Measurements from ENCODE around the gene CDK8.

The CDK8 gene

DNA sequence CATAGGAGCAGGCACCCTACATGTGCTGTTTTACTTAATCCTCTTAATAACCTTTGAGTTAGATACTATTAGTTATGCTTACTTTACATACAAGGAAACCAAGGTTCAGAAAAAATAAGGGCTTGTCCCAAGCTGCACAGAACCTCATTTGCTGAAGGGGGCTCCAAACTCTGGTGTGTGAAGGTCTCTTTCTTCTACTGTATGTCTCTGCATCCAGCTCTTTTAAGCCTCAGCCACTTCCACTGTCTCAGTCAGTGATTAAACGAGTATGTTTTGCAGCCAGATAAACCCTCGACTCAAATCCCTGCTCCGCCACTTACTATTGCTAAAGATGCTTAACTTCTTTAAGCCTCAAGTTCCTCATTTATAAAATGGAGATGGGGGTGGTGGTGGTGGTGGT lies 191.2 kb downstream of the CDK8 start:
- TF ChIP-seq CEBPB (IDR thresholded peaks at IDR 0.05) (no peak), EGR1 (IDR thresholded peaks at IDR 0.05) (no peak), YY1 (IDR thresholded peaks at IDR 0.05; ENCODE audit: low read depth) (no peak), FOXM1 (IDR thresholded peaks at IDR 0.05; ENCODE audit: borderline replicate concordance, low read depth) (no peak), ZBTB7A (IDR thresholded peaks at IDR 0.05; ENCODE audit: low read depth) (no peak), CREB1 (IDR thresholded peaks at IDR 0.05; ENCODE audit: low read depth) (no peak), TEAD4 (IDR thresholded peaks at IDR 0.05) (no peak), RAD21 (IDR thresholded peaks at IDR 0.05; ENCODE audit: low read depth) (no peak), TAF1 (IDR thresholded peaks at IDR 0.05; ENCODE audit: low read depth) (no peak), NFIC (IDR thresholded peaks at IDR 0.05) (no peak), EP300 (IDR thresholded peaks at IDR 0.05; ENCODE audit: borderline replicate concordance) (no peak)
- TF ChIP-seq, protein P1, sequence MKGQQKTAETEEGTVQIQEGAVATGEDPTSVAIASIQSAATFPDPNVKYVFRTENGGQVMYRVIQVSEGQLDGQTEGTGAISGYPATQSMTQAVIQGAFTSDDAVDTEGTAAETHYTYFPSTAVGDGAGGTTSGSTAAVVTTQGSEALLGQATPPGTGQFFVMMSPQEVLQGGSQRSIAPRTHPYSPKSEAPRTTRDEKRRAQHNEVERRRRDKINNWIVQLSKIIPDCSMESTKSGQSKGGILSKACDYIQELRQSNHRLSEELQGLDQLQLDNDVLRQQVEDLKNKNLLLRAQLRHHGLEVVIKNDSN (IDR thresholded peaks at IDR 0.05) = no peak
- TF ChIP-seq, protein P2, sequence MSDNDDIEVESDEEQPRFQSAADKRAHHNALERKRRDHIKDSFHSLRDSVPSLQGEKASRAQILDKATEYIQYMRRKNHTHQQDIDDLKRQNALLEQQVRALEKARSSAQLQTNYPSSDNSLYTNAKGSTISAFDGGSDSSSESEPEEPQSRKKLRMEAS (IDR thresholded peaks at IDR 0.05) = no peak

DNA sequence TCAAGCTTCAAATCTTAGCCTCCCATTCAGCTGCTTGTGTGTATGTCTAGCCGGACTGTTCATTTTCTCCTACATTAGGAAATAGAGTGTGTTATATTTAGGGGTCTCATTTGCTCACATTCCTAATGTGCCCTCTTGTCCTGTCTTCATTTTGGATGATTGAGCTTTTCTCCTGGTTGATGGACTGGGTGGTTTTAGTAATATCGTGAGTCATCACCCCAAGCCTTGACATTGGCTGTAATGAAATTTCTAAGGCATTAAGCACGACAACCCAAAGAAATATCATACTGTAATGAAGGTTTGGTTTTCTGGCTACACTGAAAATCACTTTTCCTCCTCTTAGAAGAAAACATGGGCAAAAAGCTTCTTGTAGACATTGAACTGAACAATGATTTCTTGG lies 192.8 kb downstream of the CDK8 start:
- TF ChIP-seq TAF1 (IDR thresholded peaks at IDR 0.05; ENCODE audit: low read depth) (no peak), CREB1 (IDR thresholded peaks at IDR 0.05; ENCODE audit: low read depth) (no peak), RAD21 (IDR thresholded peaks at IDR 0.05; ENCODE audit: low read depth) (no peak), TCF12 (IDR thresholded peaks at IDR 0.05; ENCODE audit: low read depth) (no peak), CEBPB (IDR thresholded peaks at IDR 0.05) (no peak)
- TF ChIP-seq, protein P2 (IDR thresholded peaks at IDR 0.05) = no peak

DNA sequence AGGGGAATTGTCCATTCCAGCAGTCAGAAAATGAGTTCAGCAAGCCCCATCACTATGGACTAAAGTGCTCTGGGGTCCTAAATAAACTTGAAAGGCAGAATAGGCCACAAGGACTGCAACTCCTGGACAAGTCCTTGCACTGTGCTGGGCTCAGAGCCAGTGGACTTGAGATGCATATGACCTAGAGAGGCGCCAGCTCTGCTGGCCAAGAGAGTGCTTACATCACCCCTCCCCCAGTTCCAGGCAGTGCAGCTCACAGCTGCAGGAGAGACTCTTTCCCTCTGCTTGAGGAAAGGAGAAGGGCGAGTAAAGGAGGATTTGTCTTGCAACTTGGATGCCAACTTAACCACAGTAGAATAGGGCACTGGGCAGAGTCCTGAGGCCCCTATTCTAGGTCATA lies 194.1 kb downstream of the CDK8 start:
- TF ChIP-seq NFIC (IDR thresholded peaks at IDR 0.05) = no peak
- no peak for TF ChIP-seq TAF1 (IDR thresholded peaks at IDR 0.05; ENCODE audit: low read depth)
- TF ChIP-seq, protein P1 (IDR thresholded peaks at IDR 0.05) = no peak
- no peak for TF ChIP-seq TEAD4 (IDR thresholded peaks at IDR 0.05)
- TF ChIP-seq RAD21 (IDR thresholded peaks at IDR 0.05; ENCODE audit: low read depth) = no peak
- no peak for TF ChIP-seq CEBPB (IDR thresholded peaks at IDR 0.05)
- TF ChIP-seq, protein P3, sequence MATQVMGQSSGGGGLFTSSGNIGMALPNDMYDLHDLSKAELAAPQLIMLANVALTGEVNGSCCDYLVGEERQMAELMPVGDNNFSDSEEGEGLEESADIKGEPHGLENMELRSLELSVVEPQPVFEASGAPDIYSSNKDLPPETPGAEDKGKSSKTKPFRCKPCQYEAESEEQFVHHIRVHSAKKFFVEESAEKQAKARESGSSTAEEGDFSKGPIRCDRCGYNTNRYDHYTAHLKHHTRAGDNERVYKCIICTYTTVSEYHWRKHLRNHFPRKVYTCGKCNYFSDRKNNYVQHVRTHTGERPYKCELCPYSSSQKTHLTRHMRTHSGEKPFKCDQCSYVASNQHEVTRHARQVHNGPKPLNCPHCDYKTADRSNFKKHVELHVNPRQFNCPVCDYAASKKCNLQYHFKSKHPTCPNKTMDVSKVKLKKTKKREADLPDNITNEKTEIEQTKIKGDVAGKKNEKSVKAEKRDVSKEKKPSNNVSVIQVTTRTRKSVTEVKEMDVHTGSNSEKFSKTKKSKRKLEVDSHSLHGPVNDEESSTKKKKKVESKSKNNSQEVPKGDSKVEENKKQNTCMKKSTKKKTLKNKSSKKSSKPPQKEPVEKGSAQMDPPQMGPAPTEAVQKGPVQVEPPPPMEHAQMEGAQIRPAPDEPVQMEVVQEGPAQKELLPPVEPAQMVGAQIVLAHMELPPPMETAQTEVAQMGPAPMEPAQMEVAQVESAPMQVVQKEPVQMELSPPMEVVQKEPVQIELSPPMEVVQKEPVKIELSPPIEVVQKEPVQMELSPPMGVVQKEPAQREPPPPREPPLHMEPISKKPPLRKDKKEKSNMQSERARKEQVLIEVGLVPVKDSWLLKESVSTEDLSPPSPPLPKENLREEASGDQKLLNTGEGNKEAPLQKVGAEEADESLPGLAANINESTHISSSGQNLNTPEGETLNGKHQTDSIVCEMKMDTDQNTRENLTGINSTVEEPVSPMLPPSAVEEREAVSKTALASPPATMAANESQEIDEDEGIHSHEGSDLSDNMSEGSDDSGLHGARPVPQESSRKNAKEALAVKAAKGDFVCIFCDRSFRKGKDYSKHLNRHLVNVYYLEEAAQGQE (IDR thresholded peaks at IDR 0.05; ENCODE audit: low read depth) = no peak
- no peak for TF ChIP-seq EGR1 (IDR thresholded peaks at IDR 0.05)
- TF ChIP-seq FOXM1 (IDR thresholded peaks at IDR 0.05; ENCODE audit: borderline replicate concordance, low read depth) = no peak
- TF ChIP-seq, protein P2 (IDR thresholded peaks at IDR 0.05) = no peak
- no peak for TF ChIP-seq YY1 (IDR thresholded peaks at IDR 0.05; ENCODE audit: low read depth)
- TF ChIP-seq CREB1 (IDR thresholded peaks at IDR 0.05; ENCODE audit: low read depth) = no peak
- TF ChIP-seq EP300 (IDR thresholded peaks at IDR 0.05; ENCODE audit: borderline replicate concordance) = no peak
- no peak for TF ChIP-seq TCF12 (IDR thresholded peaks at IDR 0.05; ENCODE audit: low read depth)

DNA sequence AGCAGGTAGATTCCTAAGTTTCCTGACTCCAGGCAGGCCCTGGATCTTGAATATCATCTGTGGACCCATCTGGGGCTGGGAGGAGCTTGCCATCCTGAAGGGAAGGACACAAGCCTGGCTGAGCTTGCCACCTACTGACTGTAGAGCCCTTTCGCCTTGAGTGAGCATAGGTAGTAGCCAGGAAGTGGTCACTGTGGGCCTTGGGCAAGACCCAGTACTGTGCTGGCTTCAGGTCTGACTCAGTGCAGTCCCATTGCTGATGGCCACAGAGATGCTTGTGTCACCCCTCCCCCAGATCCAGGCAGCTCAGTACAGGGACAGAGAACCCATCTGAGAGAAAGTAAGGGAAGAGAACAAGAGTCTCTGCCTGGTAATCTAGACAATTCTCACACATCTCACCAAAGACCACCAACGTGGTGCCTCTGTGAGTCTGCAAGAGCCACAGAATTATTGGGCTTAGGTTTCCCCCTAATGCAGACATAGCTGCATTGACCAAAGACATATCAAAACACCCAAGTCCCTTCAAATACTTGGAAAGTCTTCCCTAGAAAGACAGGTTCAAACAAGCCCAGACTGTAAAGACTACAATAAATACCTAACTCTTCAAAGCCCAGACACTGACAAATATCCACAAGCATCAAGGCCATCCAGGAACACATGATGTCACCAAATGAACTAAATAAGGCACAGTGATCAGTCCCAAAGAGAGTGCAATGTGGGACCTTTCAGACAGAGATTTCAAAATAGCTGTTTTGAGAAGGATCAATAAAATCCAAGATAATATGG lies 195.3 kb downstream of the CDK8 start:
- TF ChIP-seq EP300 (IDR thresholded peaks at IDR 0.05; ENCODE audit: borderline replicate concordance) (no peak), CREB1 (IDR thresholded peaks at IDR 0.05; ENCODE audit: low read depth) (no peak), YY1 (IDR thresholded peaks at IDR 0.05; ENCODE audit: low read depth) (no peak), TAF1 (IDR thresholded peaks at IDR 0.05; ENCODE audit: low read depth) (no peak), ZBTB7A (IDR thresholded peaks at IDR 0.05; ENCODE audit: low read depth) (no peak), FOXM1 (IDR thresholded peaks at IDR 0.05; ENCODE audit: borderline replicate concordance, low read depth) (no peak), RAD21 (IDR thresholded peaks at IDR 0.05; ENCODE audit: low read depth) (no peak), CEBPB (IDR thresholded peaks at IDR 0.05) (no peak), TEAD4 (IDR thresholded peaks at IDR 0.05) (no peak), EGR1 (IDR thresholded peaks at IDR 0.05) (no peak), NFIC (IDR thresholded peaks at IDR 0.05) (no peak), TCF12 (IDR thresholded peaks at IDR 0.05; ENCODE audit: low read depth) (no peak)
- TF ChIP-seq, protein P2 (IDR thresholded peaks at IDR 0.05) = no peak
- TF ChIP-seq, protein P3 (IDR thresholded peaks at IDR 0.05; ENCODE audit: low read depth) = no peak
- TF ChIP-seq, protein P1 (IDR thresholded peaks at IDR 0.05) = no peak

Data from Ishikawa (cell line).